ENCODE measurements around the gene C10orf53.

The C10orf53 gene

DNA sequence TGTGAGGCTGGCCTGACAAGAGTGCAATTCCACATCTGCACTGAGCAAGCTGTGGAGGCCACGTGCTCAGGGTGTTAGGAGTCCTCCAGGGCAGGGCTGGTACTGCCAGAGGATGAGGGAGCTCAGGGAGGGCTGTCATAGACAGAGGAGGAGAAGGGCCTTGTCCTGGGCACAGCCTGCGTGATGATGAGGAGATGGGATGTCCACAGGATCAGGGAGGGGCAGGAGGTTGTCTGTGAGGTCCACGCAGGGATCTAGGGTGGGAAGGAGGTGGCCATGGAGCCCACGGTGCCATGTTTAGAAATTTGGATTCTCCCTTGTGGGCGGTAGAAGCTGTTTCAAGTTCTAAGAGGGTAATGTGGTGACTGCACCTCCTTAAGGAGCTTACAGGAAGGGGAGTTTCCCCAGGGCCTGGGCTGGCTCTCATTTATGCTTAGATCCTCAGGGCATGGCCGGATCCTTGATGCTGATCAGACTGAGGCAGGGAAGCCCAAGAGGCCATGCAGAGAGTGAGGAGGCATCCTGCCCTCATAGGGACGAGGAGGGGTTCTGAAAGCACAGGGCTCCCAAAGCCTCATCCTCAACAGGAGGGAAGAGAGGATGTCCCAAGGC lies 35.3 kb upstream of the C10orf53 start:
- no peak overlapping the region for H3K4me3 ChIP-seq
- no peak overlapping the region for H3K27ac ChIP-seq
- H3K9me3 ChIP-seq (ENCODE audit: low read depth, low read length), result no peaks in the 10 kb centered on the region
- no peak overlapping the region for H3K9ac ChIP-seq (ENCODE audit: insufficient read length)
- TF ChIP-seq POLR2AphosphoS5 (IDR thresholded peaks at IDR 0.05; ENCODE audit: borderline replicate concordance, low read depth, low read length) (no peak), FOXP2 (optimal IDR thresholded peaks at IDR 0.05; ENCODE audit: control extremely low read depth, extremely low read length, insufficient read depth) (no peak), EZH2 (IDR thresholded peaks at IDR 0.05) (no peak)
- H3K36me3 ChIP-seq (ENCODE audit: insufficient read depth, low read length), result no peaks in the 10 kb centered on the region
- no peak for DNase-seq (ENCODE audit: low read depth, low spot score)

DNA sequence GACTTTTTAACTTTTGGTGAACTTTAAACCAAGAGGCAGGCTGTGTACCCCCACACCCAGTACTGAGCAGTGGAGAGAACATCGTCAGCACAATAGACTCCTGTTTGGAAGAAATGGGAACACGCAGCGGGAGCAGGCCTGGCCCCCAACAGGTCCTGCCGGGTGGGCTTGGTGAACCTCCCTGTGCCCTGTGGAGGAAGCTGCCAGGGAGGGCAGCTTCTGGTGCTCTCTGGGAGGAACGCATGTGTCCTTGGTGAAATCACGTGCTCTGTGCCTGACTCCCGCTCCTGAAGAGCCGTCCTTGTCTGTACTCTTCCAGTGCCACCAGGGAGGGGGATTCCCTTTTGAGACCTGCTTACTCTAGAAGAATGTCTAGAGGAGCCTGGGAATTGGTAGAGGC lies 34.0 kb upstream of the C10orf53 start:
- no peak for DNase-seq (ENCODE audit: low read depth, low spot score)
- no peak overlapping the region for H3K4me3 ChIP-seq
- TF ChIP-seq EZH2 (IDR thresholded peaks at IDR 0.05) (no peak), FOXP2 (optimal IDR thresholded peaks at IDR 0.05; ENCODE audit: control extremely low read depth, extremely low read length, insufficient read depth) (no peak), POLR2AphosphoS5 (IDR thresholded peaks at IDR 0.05; ENCODE audit: borderline replicate concordance, low read depth, low read length) (no peak)
- no peaks in the 10 kb centered on the region for H3K36me3 ChIP-seq (ENCODE audit: insufficient read depth, low read length)
- H3K9ac ChIP-seq (ENCODE audit: insufficient read length), result no peak overlapping the region
- H3K9me3 ChIP-seq (ENCODE audit: low read depth, low read length), result no peaks in the 10 kb centered on the region
- H3K27ac ChIP-seq, result no peak overlapping the region

DNA sequence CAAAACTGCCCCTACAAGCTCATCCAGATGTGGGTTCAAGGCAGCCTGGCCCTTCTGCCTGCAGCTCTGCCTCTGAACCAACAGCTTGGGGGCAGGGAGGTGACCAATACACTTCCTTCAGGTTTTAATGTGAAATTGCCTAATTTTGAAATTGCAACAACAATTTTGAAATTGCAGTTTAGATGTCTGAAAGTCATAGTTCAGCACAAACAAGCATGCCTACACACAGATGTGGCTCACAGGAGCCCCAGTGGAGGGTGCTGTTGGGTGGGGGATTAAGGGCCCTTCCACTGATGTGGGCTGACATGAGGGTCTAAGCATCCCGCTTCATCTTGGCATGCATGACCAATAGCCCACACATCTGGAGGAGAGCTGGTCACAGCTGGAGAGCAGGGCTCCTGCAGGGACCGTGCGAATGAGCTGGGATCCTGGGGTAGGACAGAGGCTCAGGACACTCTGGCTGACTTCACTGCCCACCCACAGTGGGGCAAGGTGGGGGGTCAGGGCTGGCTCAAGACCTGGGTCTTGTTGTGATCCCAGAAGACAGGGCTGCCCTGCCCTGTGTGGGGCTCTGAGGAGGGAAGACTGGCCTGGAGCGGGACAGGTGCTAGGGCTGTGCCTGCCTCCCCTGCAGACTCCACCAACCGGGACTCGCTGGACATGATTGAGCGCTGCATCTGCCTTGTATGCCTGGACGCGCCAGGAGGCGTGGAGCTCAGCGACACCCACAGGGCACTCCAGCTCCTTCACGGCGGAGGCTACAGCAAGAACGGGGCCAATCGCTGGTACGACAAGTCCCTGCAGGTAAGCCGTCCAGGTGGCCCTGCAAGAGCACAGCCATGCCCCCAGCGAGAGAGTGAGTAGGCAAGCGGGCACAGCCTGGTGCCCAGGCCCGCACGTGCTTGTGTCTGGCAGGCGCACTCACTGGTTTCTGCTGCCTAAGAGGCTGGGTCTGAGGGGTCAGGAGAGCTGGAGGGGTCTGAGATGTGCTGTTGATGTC lies 33.3 kb upstream of the C10orf53 start:
- no peaks in the 10 kb centered on the region for H3K9me3 ChIP-seq (ENCODE audit: low read depth, low read length)
- H3K36me3 ChIP-seq (ENCODE audit: insufficient read depth, low read length), result no peaks in the 10 kb centered on the region
- H3K9ac ChIP-seq (ENCODE audit: insufficient read length), result no peak overlapping the region
- H3K27ac ChIP-seq, result peak overlapping the region; percentile 96
- TF ChIP-seq EZH2 (IDR thresholded peaks at IDR 0.05) (no peak), POLR2AphosphoS5 (IDR thresholded peaks at IDR 0.05; ENCODE audit: borderline replicate concordance, low read depth, low read length) (no peak), FOXP2 (optimal IDR thresholded peaks at IDR 0.05; ENCODE audit: control extremely low read depth, extremely low read length, insufficient read depth) (no peak)
- DNase-seq (ENCODE audit: low read depth, low spot score), result no peak
- no peak overlapping the region for H3K4me3 ChIP-seq

DNA sequence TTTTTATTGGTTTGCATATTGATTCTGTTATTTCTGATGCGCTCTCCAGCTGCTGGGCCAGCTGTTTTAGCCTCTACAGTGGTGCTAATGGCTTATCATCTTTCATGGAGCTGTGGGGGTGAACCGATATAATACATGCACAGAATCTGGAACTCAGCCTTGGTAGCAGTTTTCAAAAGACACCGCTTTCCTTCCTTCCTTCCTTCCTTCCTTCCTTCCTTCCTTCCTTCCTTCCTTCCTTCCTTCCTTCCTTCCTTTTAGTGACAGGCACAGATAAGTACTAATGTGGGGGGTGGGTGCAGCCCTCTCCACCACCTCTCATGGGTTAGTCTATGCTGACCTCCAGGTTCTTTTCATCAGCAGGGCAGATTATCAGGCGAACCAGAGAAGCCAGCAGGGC lies 31.9 kb upstream of the C10orf53 start:
- no peak for TF ChIP-seq FOXP2 (optimal IDR thresholded peaks at IDR 0.05; ENCODE audit: control extremely low read depth, extremely low read length, insufficient read depth)
- peak; percentile 62; the same call in 1 of the 2 replicates for TF ChIP-seq POLR2AphosphoS5 (IDR thresholded peaks at IDR 0.05; ENCODE audit: borderline replicate concordance, low read depth, low read length)
- H3K36me3 ChIP-seq (ENCODE audit: insufficient read depth, low read length), result no peaks in the 10 kb centered on the region
- peak; percentile 73 for DNase-seq (ENCODE audit: low read depth, low spot score)
- H3K9me3 ChIP-seq (ENCODE audit: low read depth, low read length), result no peaks in the 10 kb centered on the region
- peak overlapping the region; percentile 98 for H3K27ac ChIP-seq
- H3K9ac ChIP-seq (ENCODE audit: insufficient read length), result no peak overlapping the region
- peak overlapping the region; percentile 35 for H3K4me3 ChIP-seq

DNA sequence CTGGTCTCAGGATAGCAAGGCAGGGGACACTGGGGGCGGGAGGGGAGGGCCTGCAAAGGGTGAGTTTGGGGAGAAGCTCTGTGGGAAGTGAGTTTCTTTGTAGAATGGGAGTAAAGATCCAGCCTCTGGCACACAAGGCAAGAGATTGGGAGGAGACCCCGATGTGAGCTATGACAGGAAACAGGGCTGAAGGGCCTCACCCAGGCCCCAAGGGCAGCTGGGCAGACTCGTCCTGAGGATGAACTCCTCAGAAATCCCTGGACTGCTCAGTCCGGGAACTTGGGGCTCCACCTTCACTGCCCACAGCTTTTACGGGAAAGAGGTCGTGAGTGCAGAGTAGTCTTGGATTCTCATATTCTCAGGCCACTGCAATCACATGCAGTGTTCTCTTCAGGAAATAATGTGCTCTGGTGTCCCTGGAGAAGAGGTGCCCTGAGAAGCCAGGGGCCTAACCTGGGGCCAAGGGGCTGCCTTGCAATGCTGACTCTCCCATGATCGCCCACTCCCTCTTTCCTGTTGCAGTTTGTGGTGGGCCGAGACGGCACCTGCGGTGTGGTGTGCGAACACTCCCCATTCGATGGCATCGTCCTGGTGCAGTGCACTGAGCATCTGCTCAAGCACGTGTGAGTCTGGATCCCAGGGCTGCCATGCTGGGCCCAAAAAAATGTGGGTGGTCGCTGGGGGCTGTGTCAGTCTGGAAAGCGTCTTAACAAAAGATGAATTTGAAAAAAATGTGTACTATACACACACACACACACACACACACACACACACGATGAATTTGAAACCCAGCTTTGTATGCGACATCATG lies 31.3 kb upstream of the C10orf53 start:
- TF ChIP-seq EZH2 (IDR thresholded peaks at IDR 0.05) (no peak), FOXP2 (optimal IDR thresholded peaks at IDR 0.05; ENCODE audit: control extremely low read depth, extremely low read length, insufficient read depth) (no peak), POLR2AphosphoS5 (IDR thresholded peaks at IDR 0.05; ENCODE audit: borderline replicate concordance, low read depth, low read length) (no peak)
- peak overlapping the region; percentile 58 for H3K9ac ChIP-seq (ENCODE audit: insufficient read length)
- no peaks in the 10 kb centered on the region for H3K36me3 ChIP-seq (ENCODE audit: insufficient read depth, low read length)
- H3K9me3 ChIP-seq (ENCODE audit: low read depth, low read length), result no peaks in the 10 kb centered on the region
- peak; percentile 32 for DNase-seq (ENCODE audit: low read depth, low spot score)
- H3K4me3 ChIP-seq, result peak overlapping the region; percentile 35
- H3K27ac ChIP-seq, result peak overlapping the region; percentile 98

DNA sequence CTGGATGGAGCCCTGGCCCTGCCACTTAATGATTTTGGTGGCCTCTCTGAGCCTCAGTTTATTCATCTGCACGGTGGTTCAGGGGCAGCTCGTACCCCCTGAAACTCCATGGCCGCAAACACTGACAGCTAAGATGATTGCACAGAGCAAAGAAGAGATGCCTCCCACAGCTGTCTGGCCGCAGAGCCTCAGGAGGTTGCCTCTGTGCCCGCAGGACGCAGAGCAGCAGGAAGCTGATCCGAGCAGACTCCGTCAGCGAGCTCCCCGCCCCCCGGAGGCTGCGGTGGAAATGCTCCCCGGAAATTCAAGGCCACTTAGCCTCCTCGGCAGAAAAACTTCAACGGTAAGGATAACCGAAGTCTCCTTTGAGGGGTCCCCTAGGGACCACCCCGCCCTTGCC lies 30.2 kb upstream of the C10orf53 start:
- peak overlapping the region; percentile 35 for H3K4me3 ChIP-seq
- H3K36me3 ChIP-seq (ENCODE audit: insufficient read depth, low read length), result no peaks in the 10 kb centered on the region
- H3K9ac ChIP-seq (ENCODE audit: insufficient read length), result peak overlapping the region; percentile 58
- H3K27ac ChIP-seq, result peak overlapping the region; percentile 98
- TF ChIP-seq POLR2AphosphoS5 (IDR thresholded peaks at IDR 0.05; ENCODE audit: borderline replicate concordance, low read depth, low read length) (no peak; the same call in 1 of the 2 replicates), EZH2 (IDR thresholded peaks at IDR 0.05) (no peak), FOXP2 (optimal IDR thresholded peaks at IDR 0.05; ENCODE audit: control extremely low read depth, extremely low read length, insufficient read depth) (no peak)
- DNase-seq (ENCODE audit: low read depth, low spot score), result peak; percentile 34
- H3K9me3 ChIP-seq (ENCODE audit: low read depth, low read length), result no peaks in the 10 kb centered on the region

DNA sequence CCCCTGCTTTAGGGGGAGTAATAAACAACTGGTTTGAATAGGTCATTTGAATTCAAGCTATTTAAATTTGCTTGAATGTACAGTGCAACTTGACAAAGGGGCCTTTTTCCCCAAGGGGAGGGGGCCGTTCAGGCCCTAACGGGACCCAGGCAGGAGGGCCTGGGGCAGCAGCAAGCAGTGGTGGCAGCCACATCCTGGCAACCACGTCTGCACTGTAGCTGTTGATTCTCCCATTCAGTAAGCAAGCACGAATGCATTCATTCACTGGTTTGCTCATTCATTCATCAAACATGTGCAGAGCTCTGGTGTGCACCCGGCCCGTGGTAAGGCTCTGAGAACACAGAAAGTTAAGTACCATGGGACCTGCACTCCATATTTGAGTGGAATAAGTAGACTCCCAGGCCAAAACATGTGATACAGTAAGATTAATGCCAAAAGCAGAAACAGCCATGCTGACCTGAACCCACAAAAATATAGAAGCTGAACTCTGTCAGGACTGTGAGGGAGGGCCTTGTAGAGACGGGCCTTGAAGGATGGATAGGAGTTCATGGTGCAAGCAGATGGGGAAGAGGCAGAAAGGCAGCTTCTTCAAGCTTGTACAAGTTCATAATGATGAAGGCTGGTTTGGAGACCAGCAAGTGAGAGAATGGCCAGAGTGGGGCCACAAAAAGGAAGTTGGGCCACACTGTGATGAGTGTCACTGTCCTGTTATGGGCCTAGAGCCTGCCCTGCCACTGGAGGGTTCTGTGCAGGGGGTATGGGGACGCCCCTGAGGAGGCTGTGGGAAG lies 29.3 kb upstream of the C10orf53 start:
- Histone ChIP-seq H3K27ac (peak overlapping the region; percentile 98), H3K9me3 (ENCODE audit: low read depth, low read length) (no peaks in the 10 kb centered on the region), H3K36me3 (ENCODE audit: insufficient read depth, low read length) (no peaks in the 10 kb centered on the region), H3K9ac (ENCODE audit: insufficient read length) (no peak overlapping the region), H3K4me3 (no peak overlapping the region; the same call in 1 of the 2 replicates)
- no peak for DNase-seq (ENCODE audit: low read depth, low spot score)
- TF ChIP-seq FOXP2 (optimal IDR thresholded peaks at IDR 0.05; ENCODE audit: control extremely low read depth, extremely low read length, insufficient read depth) (no peak), POLR2AphosphoS5 (IDR thresholded peaks at IDR 0.05; ENCODE audit: borderline replicate concordance, low read depth, low read length) (no peak), EZH2 (IDR thresholded peaks at IDR 0.05) (no peak)
